ENCODE measurements around the gene APBB1. TPM values are rescaled to one million over a fixed set of nuclear protein-coding genes. Genes with fewer than 3 reads are reported as not detected.
A peak's percentile ranks its signal among the peaks of the same experiment; 100 is the strongest.

Gene APBB1
- total RNA-seq, 1 experiment from 2014 or later = 34.8 TPM

GRCh38 chr11:6405846-6406245 lies 13.0 kb downstream of the APBB1 start:
- 100% methylated on average over 1 of the region's 6 CpGs for WGBS (ENCODE audit: extremely low coverage, insufficient read length, low lambda C conversion rate)
- TF ChIP-seq CTCF (conservative IDR thresholded peaks at IDR 0.05) = no peak
- no peak overlapping the region for H2BK15ac ChIP-seq (ENCODE audit: low read depth, low read length)
- H3K4ac ChIP-seq (ENCODE audit: low read depth, low read length) = no peak overlapping the region
- Mint-ChIP-seq H3K4me3 (no peak overlapping the region), H3K27ac (no peak overlapping the region; a peak in 2 of 7 replicates), H3K9me3 (no peaks in the 10 kb centered on the region), H3K27me3 (ENCODE audit: low read depth) (no peaks in the 10 kb centered on the region), H3K4me1 (peaks cover 7 to 23% of the 10 kb centered on the region in 2 experiments), H3K36me3 (ENCODE audit: insufficient read depth in 1 of 3, low read depth in 3 of 3) (peaks cover 0 to 13% (median 8%) of the 10 kb centered on the region in 3 experiments; a peak in 3 of 7 replicates)
- H3K79me2 ChIP-seq (ENCODE audit: insufficient read depth, low read length) = no peaks in the 10 kb centered on the region
- no peak for DNase-seq
- H2AK5ac ChIP-seq (ENCODE audit: insufficient read length, low read length) = no peak overlapping the region
- no peaks in the 10 kb centered on the region for H3K27me3 ChIP-seq (ENCODE audit: insufficient read depth, low read length)
- no peak overlapping the region for H4K91ac ChIP-seq (ENCODE audit: insufficient read length, low read depth, low read length)
- peak overlapping the region; percentile 27; the same call in 1 of the 2 replicates for H3K14ac ChIP-seq (ENCODE audit: insufficient read depth, low read length)
- no peak overlapping the region for H2BK12ac ChIP-seq (ENCODE audit: insufficient read length, low read depth, low read length)
- no peaks in the 10 kb centered on the region for H3K4me1 ChIP-seq (ENCODE audit: insufficient read depth, low read length)
- no peak overlapping the region for H4K5ac ChIP-seq (ENCODE audit: insufficient read length, low read depth, low read length)
- H4K8ac ChIP-seq (replicated peaks; ENCODE audit: insufficient read length, low read depth, low read length) = no peak overlapping the region
- H3K79me1 ChIP-seq (ENCODE audit: insufficient read depth, low read depth, low read length, poor library complexity, severe bottlenecking) = no peaks in the 10 kb centered on the region
- no peaks in the 10 kb centered on the region for H3K9me3 ChIP-seq (ENCODE audit: control insufficient read depth, low read depth, low read length)
- no peak overlapping the region for H2AFZ ChIP-seq (ENCODE audit: low read length)
- H3K27ac ChIP-seq (ENCODE audit: insufficient read length, low read depth, low read length) = no peak overlapping the region
- H3T11ph ChIP-seq (ENCODE audit: low read length) = no peak overlapping the region
- no peaks in the 10 kb centered on the region for H4K20me1 ChIP-seq (ENCODE audit: control insufficient read depth, insufficient read depth, insufficient read length)
- peak overlapping the region; percentile 37 for H3K18ac ChIP-seq (ENCODE audit: insufficient read length, low read depth, low read length)
- H2BK120ac ChIP-seq (ENCODE audit: low read depth, low read length, poor library complexity, severe bottlenecking) = no peak overlapping the region
- no peak overlapping the region for H2BK20ac ChIP-seq (ENCODE audit: low read depth, low read length, poor library complexity, severe bottlenecking)
- H3K23me2 ChIP-seq (ENCODE audit: insufficient read length, low read depth, low read length, poor library complexity, severe bottlenecking) = no peaks in the 10 kb centered on the region
- no peak overlapping the region for H2BK5ac ChIP-seq (ENCODE audit: insufficient read length, low read length)
- H3K56ac ChIP-seq (ENCODE audit: insufficient read length, low read depth, low read length) = no peak overlapping the region
- no peak overlapping the region for H3K4me2 ChIP-seq (ENCODE audit: insufficient read depth, insufficient read length, low read length)
- H3K9ac ChIP-seq (ENCODE audit: extremely low read depth, insufficient read length, low read length) = no peak overlapping the region
- no peak overlapping the region for H3K23ac ChIP-seq (ENCODE audit: insufficient read length, low read depth, low read length)

Measured in H9 (cell line).